ENCODE data around the gene NFX1. TPM values are rescaled to one million over a fixed set of nuclear protein-coding genes. Genes with fewer than 3 reads are reported as not detected.

Gene NFX1
- total RNA-seq, result 34.1 TPM

DNA sequence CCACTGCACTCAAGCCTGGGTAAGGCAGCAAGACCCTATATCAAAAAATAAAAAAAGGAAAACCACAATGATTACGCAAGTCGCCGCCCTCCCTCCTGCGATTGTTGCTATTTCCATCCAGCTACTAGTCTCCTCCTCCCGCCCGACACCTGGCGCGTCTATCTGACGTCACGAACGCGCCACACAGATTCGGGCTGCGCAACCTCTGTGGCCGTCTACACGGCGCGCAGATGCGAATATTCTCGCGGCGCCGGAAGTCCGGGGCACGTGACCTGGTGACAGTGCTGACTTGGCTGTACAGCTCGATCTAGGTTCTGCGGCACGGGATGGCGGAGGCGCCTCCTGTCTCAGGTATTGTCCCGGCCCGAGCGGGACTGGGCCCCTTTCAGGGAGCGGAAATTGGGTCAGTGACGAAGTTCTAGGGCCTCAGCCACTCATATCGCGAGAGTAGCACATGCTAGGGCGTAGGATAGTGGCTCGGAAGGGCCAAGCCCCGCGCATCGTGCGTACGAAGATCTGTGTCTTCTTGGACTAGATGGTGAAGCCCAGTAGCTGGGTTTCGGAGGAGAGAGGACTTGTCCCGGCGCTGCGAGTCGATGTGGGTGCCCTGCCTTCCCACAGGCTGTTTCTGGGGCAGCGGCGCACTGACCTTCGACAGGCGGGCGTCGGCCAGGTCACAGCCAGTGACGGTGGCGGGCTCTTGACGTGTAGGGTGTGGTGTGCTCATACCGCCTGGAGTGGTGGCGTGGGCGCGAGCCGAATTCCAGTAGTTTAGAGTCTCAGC is at the start of gene NFX1:
NFX1 (plus strand) TSS at position 270 of the 784 bp plus-strand sequence; CDS start at position 327, 57 bp downstream.
- TF ChIP-seq POLR2A (IDR thresholded peaks at IDR 0.05) (peak; percentile 77 to 80), POLR2AphosphoS5 (IDR thresholded peaks at IDR 0.05; ENCODE audit: insufficient read depth in 1 of 2, low read depth in 1 of 2) (peak; percentile 100)
- TF ChIP-seq, protein P1, sequence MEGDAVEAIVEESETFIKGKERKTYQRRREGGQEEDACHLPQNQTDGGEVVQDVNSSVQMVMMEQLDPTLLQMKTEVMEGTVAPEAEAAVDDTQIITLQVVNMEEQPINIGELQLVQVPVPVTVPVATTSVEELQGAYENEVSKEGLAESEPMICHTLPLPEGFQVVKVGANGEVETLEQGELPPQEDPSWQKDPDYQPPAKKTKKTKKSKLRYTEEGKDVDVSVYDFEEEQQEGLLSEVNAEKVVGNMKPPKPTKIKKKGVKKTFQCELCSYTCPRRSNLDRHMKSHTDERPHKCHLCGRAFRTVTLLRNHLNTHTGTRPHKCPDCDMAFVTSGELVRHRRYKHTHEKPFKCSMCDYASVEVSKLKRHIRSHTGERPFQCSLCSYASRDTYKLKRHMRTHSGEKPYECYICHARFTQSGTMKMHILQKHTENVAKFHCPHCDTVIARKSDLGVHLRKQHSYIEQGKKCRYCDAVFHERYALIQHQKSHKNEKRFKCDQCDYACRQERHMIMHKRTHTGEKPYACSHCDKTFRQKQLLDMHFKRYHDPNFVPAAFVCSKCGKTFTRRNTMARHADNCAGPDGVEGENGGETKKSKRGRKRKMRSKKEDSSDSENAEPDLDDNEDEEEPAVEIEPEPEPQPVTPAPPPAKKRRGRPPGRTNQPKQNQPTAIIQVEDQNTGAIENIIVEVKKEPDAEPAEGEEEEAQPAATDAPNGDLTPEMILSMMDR (IDR thresholded peaks at IDR 0.05), result no peak
- H3K27me3 ChIP-seq, result no peaks in the 10 kb centered on the region
- H3K27ac ChIP-seq, result peak within 1 kb of the TSS; percentile 98
- no peaks in the 10 kb centered on the region for H3K9me3 ChIP-seq
- intact Hi-C loops (cut with DNase I), result no loop called here
- H3K4me1 ChIP-seq, result peaks cover 46% of the 10 kb centered on the region
- peak within 1 kb of the TSS; percentile 70 to 73 for H3K4me3 ChIP-seq
- peak in 1 of 2 donors; percentile 99 for DNase-seq (ENCODE audit: extremely low spot score in 2 of 2)
- H3K36me3 ChIP-seq, result peaks cover 0 to 10% of the 10 kb centered on the region in 2 donors

DNA sequence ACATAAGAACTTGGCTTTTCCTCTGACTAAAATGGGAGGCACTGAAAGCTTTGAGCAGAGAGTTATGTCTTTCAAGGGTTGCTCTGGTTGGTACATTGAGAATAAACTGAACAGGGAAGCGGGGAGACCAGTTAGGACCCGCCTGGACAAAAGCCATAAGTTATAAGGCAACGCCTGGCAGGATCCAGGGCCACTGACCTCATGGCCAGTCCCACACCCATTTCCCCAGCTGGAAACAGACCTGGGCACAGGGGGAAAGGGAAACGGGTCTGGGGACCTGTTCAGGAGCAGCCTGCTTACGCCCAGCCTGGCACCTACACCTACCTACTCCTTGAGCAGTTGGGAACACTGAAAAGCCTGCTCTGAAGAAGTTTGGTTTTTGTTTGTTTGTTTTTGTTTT is 49.0 kb upstream of the NFX1 start:
- no peak overlapping the region for H3K27ac ChIP-seq
- H3K27me3 ChIP-seq, result no peaks in the 10 kb centered on the region
- intact Hi-C loops (cut with DNase I), result no loop called here
- no peaks in the 10 kb centered on the region for H3K9me3 ChIP-seq
- no peak overlapping the region for H3K4me3 ChIP-seq
- TF ChIP-seq POLR2AphosphoS5 (IDR thresholded peaks at IDR 0.05; ENCODE audit: insufficient read depth in 1 of 2, low read depth in 1 of 2) (no peak), POLR2A (IDR thresholded peaks at IDR 0.05) (no peak)
- TF ChIP-seq, protein P1 (IDR thresholded peaks at IDR 0.05), result no peak
- no peaks in the 10 kb centered on the region for H3K36me3 ChIP-seq
- no peaks in the 10 kb centered on the region for H3K4me1 ChIP-seq
- no peak for DNase-seq (ENCODE audit: extremely low spot score in 2 of 2)

DNA sequence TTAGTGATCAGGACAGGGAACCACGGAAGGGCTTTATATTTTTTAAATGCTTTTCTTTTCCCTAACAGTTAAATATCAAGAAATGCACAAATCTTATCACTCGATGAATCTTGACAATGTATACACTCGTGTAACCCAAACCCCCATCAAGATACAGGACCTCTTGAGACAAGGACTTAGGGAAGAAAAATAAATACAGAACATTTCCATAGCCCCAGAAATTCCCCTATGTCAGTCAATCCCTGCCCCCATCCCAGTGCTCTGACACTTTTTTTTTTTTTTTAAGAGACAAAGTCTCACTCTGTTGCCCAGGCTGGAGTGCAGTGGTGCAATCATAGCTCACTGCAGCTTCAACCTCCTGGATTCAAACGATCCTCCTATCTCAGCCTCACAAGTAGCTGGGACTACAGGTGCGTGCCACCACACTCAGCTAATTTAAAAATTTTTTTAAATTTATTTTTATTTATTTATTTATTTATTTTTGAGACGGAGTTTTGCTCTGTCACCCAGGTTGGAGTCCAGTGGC is 47.6 kb upstream of the NFX1 start:
- DNase-seq (ENCODE audit: extremely low spot score in 2 of 2), result no peak
- Histone ChIP-seq H3K4me3 (no peak overlapping the region), H3K36me3 (no peaks in the 10 kb centered on the region), H3K4me1 (no peaks in the 10 kb centered on the region), H3K27me3 (no peaks in the 10 kb centered on the region), H3K9me3 (no peaks in the 10 kb centered on the region), H3K27ac (no peak overlapping the region)
- intact Hi-C loops (cut with DNase I), result no loop called here
- TF ChIP-seq POLR2AphosphoS5 (IDR thresholded peaks at IDR 0.05; ENCODE audit: insufficient read depth in 1 of 2, low read depth in 1 of 2) (no peak), POLR2A (IDR thresholded peaks at IDR 0.05) (no peak)
- TF ChIP-seq, protein P1 (IDR thresholded peaks at IDR 0.05), result no peak

DNA sequence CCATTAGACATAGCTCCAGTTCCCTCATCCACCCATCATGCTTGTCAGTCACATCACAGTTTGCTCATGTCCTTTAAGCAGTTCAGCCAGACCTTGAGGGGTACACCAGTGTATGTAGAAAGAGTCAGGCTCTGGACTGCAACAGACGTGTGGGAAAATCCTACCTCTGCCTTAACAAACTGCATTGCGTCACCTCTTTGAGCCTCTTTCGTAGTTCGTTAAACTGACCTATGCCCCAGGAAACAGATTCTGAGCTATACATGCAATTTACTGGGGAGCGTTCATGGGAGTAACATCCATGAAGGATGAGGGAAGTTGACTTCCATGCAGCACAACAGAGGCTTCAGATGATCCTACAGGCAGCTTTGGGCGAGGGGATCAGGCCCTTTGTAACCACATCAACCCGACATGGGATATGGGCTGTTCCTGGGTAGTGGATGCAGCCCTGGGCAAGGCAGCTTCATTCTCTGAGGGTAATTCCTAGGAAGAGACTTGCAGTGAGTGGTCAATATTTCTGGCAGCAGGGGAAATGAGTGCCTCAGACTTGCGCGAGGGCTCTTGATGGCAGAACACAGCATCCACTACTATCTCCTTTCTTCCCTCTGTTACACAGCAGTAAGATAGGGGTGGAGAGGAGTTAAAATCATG is 46.1 kb upstream of the NFX1 start:
- Histone ChIP-seq H3K36me3 (no peaks in the 10 kb centered on the region), H3K27me3 (no peaks in the 10 kb centered on the region), H3K9me3 (no peaks in the 10 kb centered on the region), H3K4me3 (no peak overlapping the region), H3K4me1 (no peaks in the 10 kb centered on the region), H3K27ac (no peak overlapping the region)
- DNase-seq (ENCODE audit: extremely low spot score in 2 of 2), result peak in 1 of 2 donors; percentile 32
- TF ChIP-seq POLR2A (IDR thresholded peaks at IDR 0.05) (no peak), POLR2AphosphoS5 (IDR thresholded peaks at IDR 0.05; ENCODE audit: insufficient read depth in 1 of 2, low read depth in 1 of 2) (no peak)
- TF ChIP-seq, protein P1 (IDR thresholded peaks at IDR 0.05), result no peak
- intact Hi-C loops (cut with DNase I), result loop anchor here (2.0 kb wide), 1 partner anchor 65 kb away; no protein-coding TSS in a partner anchor

All from vagina (tissue), 2 donors.